ENCODE data around the gene RASGEF1B.

DNA sequence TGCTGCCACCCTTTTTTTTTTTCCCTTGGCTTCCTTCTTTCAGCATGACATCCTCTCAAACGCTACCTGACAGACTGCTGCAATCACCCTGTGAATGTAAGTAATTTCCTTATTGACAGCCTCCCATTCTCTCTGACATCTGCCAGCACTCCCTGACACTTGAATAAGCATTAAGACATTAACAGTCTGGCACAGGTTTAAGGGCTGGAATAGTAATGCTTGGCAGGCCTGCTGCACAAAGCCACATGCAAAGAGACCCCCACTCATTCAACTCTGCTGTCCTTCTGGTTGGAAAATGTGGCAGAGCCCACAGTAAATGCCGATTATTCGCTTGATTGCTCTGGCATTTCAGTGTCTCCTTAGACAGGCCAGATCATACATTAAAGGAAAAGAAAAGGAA, 28.1 kb upstream of the RASGEF1B start:
- TF ChIP-seq, protein P1, sequence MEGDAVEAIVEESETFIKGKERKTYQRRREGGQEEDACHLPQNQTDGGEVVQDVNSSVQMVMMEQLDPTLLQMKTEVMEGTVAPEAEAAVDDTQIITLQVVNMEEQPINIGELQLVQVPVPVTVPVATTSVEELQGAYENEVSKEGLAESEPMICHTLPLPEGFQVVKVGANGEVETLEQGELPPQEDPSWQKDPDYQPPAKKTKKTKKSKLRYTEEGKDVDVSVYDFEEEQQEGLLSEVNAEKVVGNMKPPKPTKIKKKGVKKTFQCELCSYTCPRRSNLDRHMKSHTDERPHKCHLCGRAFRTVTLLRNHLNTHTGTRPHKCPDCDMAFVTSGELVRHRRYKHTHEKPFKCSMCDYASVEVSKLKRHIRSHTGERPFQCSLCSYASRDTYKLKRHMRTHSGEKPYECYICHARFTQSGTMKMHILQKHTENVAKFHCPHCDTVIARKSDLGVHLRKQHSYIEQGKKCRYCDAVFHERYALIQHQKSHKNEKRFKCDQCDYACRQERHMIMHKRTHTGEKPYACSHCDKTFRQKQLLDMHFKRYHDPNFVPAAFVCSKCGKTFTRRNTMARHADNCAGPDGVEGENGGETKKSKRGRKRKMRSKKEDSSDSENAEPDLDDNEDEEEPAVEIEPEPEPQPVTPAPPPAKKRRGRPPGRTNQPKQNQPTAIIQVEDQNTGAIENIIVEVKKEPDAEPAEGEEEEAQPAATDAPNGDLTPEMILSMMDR (IDR thresholded peaks at IDR 0.05), result no peak
- TF ChIP-seq POLR2A (IDR thresholded peaks at IDR 0.05), result no peak

Measured in right lobe of liver (tissue), 4 donors.